ENCODE measurements around the gene PDZD2.

DNA sequence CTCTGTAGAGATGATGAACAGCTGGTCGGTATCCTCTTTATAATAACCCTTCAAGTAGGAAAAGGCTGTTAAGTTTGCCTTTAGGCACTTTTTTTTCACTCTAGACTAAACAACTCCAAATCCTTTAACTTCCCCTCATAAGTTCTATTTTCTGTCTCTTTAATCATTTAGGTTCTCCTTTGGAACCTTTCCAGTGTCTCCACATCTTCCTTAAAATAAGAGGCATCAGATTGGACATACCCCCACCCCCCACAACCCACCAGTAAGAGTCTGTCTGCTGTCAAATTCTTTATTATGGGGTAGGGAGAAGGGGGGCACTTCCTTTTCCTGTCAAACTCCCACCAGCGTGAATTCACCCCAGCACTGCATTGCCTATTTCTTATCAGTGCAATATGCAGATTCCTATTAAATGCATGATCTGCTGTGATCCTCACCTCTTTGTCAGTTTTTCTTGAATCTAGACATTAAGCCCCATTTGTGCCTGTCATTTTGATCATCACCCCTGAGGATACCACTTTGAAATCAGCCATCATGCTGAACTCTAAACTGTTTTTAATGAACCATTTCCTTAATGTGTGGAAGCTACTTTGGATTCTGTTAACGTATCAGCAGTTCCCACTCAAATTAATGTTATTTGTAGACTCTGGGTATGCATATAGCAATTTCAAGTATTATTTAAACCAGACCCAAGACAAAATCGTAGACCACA is 212.2 kb downstream of the PDZD2 start:
- TF ChIP-seq, protein P1, sequence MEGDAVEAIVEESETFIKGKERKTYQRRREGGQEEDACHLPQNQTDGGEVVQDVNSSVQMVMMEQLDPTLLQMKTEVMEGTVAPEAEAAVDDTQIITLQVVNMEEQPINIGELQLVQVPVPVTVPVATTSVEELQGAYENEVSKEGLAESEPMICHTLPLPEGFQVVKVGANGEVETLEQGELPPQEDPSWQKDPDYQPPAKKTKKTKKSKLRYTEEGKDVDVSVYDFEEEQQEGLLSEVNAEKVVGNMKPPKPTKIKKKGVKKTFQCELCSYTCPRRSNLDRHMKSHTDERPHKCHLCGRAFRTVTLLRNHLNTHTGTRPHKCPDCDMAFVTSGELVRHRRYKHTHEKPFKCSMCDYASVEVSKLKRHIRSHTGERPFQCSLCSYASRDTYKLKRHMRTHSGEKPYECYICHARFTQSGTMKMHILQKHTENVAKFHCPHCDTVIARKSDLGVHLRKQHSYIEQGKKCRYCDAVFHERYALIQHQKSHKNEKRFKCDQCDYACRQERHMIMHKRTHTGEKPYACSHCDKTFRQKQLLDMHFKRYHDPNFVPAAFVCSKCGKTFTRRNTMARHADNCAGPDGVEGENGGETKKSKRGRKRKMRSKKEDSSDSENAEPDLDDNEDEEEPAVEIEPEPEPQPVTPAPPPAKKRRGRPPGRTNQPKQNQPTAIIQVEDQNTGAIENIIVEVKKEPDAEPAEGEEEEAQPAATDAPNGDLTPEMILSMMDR (IDR thresholded peaks at IDR 0.05) = no peak
- TF ChIP-seq POLR2A (IDR thresholded peaks at IDR 0.05) = no peak

Data from heart left ventricle (tissue), 13 donors.